Tibial nerve (tissue), 3 donors: Measurements from ENCODE around the gene GOLT1A.

Source experiments
- POLR2A ChIP-seq, 2 donors: fragments of 450-650 bp; IDR thresholded peaks; one replicate each; pipeline ENCODE4 v1.6.1; 2017; ENCODE audit warnings: antibody characterized with exemption in 2 of 2, mild to moderate bottlenecking in 2 of 2, moderate library complexity in 2 of 2
- TF ChIP-seq, protein P1 (sequence below), 5 experiments: fragments of 200-600 bp in 3 of 5; fragments of 450-650 bp in 2 of 5; sonication (generic) in 3 of 5; IDR thresholded peaks; one replicate each; pipeline ENCODE4 v1.5.1; 2016 to 2019; ENCODE audit warnings: antibody characterized with exemption in 5 of 5, mild to moderate bottlenecking in 3 of 5, moderate library complexity in 2 of 5

DNA sequence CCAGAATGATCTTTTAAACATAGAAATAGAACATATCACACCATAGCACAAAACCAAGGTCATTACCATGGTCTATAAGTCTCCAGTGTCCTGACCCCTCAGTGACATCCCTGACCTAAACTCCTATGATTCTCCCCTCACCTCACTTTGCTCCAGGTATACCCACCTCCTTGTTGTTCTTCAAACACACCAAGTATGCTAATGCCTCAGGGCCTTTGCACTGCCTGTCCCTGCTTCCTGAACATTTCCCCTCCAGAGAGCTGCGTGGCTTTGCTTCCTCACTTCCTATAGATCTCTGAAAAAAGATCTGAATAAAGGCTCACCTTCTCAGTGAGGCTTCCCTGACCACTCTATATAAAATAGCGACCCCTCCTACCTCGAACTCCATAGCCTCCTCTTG is 1.1 kb downstream of the GOLT1A start:
- TF ChIP-seq, protein P1, sequence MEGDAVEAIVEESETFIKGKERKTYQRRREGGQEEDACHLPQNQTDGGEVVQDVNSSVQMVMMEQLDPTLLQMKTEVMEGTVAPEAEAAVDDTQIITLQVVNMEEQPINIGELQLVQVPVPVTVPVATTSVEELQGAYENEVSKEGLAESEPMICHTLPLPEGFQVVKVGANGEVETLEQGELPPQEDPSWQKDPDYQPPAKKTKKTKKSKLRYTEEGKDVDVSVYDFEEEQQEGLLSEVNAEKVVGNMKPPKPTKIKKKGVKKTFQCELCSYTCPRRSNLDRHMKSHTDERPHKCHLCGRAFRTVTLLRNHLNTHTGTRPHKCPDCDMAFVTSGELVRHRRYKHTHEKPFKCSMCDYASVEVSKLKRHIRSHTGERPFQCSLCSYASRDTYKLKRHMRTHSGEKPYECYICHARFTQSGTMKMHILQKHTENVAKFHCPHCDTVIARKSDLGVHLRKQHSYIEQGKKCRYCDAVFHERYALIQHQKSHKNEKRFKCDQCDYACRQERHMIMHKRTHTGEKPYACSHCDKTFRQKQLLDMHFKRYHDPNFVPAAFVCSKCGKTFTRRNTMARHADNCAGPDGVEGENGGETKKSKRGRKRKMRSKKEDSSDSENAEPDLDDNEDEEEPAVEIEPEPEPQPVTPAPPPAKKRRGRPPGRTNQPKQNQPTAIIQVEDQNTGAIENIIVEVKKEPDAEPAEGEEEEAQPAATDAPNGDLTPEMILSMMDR (IDR thresholded peaks at IDR 0.05) = no peak
- TF ChIP-seq POLR2A (IDR thresholded peaks at IDR 0.05) = no peak
